Astrocyte (in vitro differentiated cells and primary cell): Measurements from ENCODE around the gene DCAF15. TPM values are rescaled to one million over a fixed set of nuclear protein-coding genes. Genes with fewer than 3 reads are reported as not detected.

Source experiments
- DNase-seq: peaks from one replicate; pipeline ENCODE4 v3.0.0-alpha.2; 2010; ENCODE audit warnings: low read depth
- FAIRE-seq: peaks from 2 replicates; lab custom pipeline; 2011; peaks lifted over from hg19 to GRCh38; lab: Jason Lieb, UNC
- H2AFZ ChIP-seq: 2 replicates; pipeline ENCODE4 v1.6.0; 2012; ENCODE audit warnings: low read depth, low read length, inconsistent platforms
- H3K27ac ChIP-seq: 2 replicates; pipeline ENCODE4 v1.5.1; 2011; ENCODE audit warnings: low read depth, low read length, inconsistent platforms
- H3K27me3 ChIP-seq: 2 replicates; pipeline ENCODE4 v1.6.0; 2011; ENCODE audit warnings: low read length, inconsistent platforms; ENCODE audit not compliant: insufficient read depth
- H3K36me3 ChIP-seq: 2 replicates; pipeline ENCODE4 v1.5.1; 2011; ENCODE audit warnings: low read length, inconsistent platforms; ENCODE audit not compliant: insufficient read depth
- H3K4me1 ChIP-seq: 2 replicates; pipeline ENCODE4 v1.5.1; 2011; ENCODE audit warnings: low read length, inconsistent platforms; ENCODE audit not compliant: insufficient read depth
- H3K4me2 ChIP-seq: 2 replicates; pipeline ENCODE4 v1.6.0; 2012; ENCODE audit warnings: low read length, inconsistent platforms
- H3K4me3 ChIP-seq: 2 replicates; pipeline ENCODE4 v1.5.1; 2011; ENCODE audit warnings: low read depth, mild to moderate bottlenecking, low read length, inconsistent platforms; ENCODE audit not compliant: insufficient read depth
- H3K79me2 ChIP-seq: 2 replicates; pipeline ENCODE4 v1.6.0; 2012; ENCODE audit warnings: mild to moderate bottlenecking, low read length, inconsistent platforms; ENCODE audit not compliant: insufficient read depth
- H3K9ac ChIP-seq: 2 replicates; pipeline ENCODE4 v1.6.0; 2012; ENCODE audit warnings: mild to moderate bottlenecking, low read length, inconsistent platforms
- H3K9me3 ChIP-seq: 2 replicates; pipeline ENCODE4 v1.5.1; 2012; ENCODE audit warnings: low read depth, mild to moderate bottlenecking, low read length, inconsistent platforms; ENCODE audit not compliant: insufficient read depth
- H4K20me1 ChIP-seq: 2 replicates; pipeline ENCODE4 v1.6.0; 2012; ENCODE audit warnings: low read length, inconsistent platforms; ENCODE audit not compliant: insufficient read depth
- H3K27ac Mint-ChIP-seq: one replicate; pipeline ENCODE4 v1.8.0; 2021; ENCODE audit warnings: mild to moderate bottlenecking, mixed read lengths; ENCODE audit not compliant: unreplicated experiment
- H3K27me3 Mint-ChIP-seq: one replicate; pipeline ENCODE4 v1.8.0; 2021; ENCODE audit warnings: low read depth, mixed read lengths; ENCODE audit not compliant: unreplicated experiment
- H3K36me3 Mint-ChIP-seq: one replicate; pipeline ENCODE4 v1.8.0; 2021; ENCODE audit warnings: low read depth, mixed read lengths; ENCODE audit not compliant: unreplicated experiment
- H3K4me1 Mint-ChIP-seq: one replicate; pipeline ENCODE4 v1.8.0; 2021; ENCODE audit warnings: low read depth, mixed read lengths; ENCODE audit not compliant: unreplicated experiment
- H3K4me3 Mint-ChIP-seq: one replicate; pipeline ENCODE4 v1.8.0; 2021; ENCODE audit warnings: mild to moderate bottlenecking, moderate library complexity, mixed read lengths; ENCODE audit not compliant: unreplicated experiment
- H3K9me3 Mint-ChIP-seq: one replicate; pipeline ENCODE4 v1.8.0; 2021; ENCODE audit warnings: mild to moderate bottlenecking, mixed read lengths; ENCODE audit not compliant: unreplicated experiment
- CTCF ChIP-seq: IDR thresholded peaks from 2 replicates; pipeline ENCODE4 v1.5.1; 2011; ENCODE audit warnings: low read depth, mild to moderate bottlenecking, inconsistent platforms, low read length, moderate library complexity; ENCODE audit not compliant: insufficient read depth
- EZH2 ChIP-seq: IDR thresholded peaks from 2 replicates; pipeline ENCODE4 v1.6.1; 2012; ENCODE audit warnings: mild to moderate bottlenecking, low read length, inconsistent platforms; ENCODE audit not compliant: insufficient read depth
- total RNA-seq: library from RNA; stranded (reverse); gene quantifications from 2 replicates; pipeline ENCODE4 v1.2.1, GENCODE V29; 2021

DCAF15 gene
- total RNA-seq, 1 donor from 2014 or later: 32.2 TPM

GRCh38 chr19:14005349-14006084 lies 53.2 kb downstream of the DCAF15 start:
- TF ChIP-seq CTCF (no peak), EZH2 (no peak)
- Histone ChIP-seq H3K27ac (peak overlapping the region; percentile 98), H3K9ac (peak overlapping the region; percentile 92), H3K4me1 (peaks cover 4% of the 10 kb centered on the region), H3K79me2 (peaks cover 11% of the 10 kb centered on the region), H3K4me2 (peak overlapping the region; percentile 89), H3K9me3 (no peaks in the 10 kb centered on the region), H2AFZ (no peak overlapping the region), H4K20me1 (peaks cover 12% of the 10 kb centered on the region), H3K27me3 (no peaks in the 10 kb centered on the region), H3K36me3 (no peaks in the 10 kb centered on the region), H3K4me3 (peak overlapping the region; percentile 48)
- DNase-seq (peak; percentile 60), FAIRE-seq (no peak)
- H3K36me3 Mint-ChIP-seq: no peaks in the 10 kb centered on the region
- H3K4me3 Mint-ChIP-seq: peak overlapping the region; percentile 81
- peaks cover 14% of the 10 kb centered on the region for H3K4me1 Mint-ChIP-seq
- no peaks in the 10 kb centered on the region for H3K27me3 Mint-ChIP-seq
- no peaks in the 10 kb centered on the region for H3K9me3 Mint-ChIP-seq
- peak overlapping the region; percentile 83 for H3K27ac Mint-ChIP-seq

- peaks cover 14% of the 10 kb centered on the region for H3K4me1 Mint-ChIP-seq
- FAIRE-seq: peak; percentile 13
- Histone ChIP-seq H3K27me3 (no peaks in the 10 kb centered on the region), H2AFZ (peak within 1 kb of the TSS; percentile 83), H3K9ac (peak within 1 kb of the TSS; percentile 92), H3K4me1 (peaks cover 4% of the 10 kb centered on the region), H3K9me3 (no peaks in the 10 kb centered on the region), H4K20me1 (peaks cover 11% of the 10 kb centered on the region), H3K4me2 (peak within 1 kb of the TSS; percentile 89), H3K79me2 (peaks cover 9% of the 10 kb centered on the region), H3K27ac (peak within 1 kb of the TSS; percentile 98), H3K36me3 (no peaks in the 10 kb centered on the region), H3K4me3 (peak within 1 kb of the TSS; percentile 78)
- no peaks in the 10 kb centered on the region for H3K36me3 Mint-ChIP-seq
- peak within 1 kb of the TSS; percentile 90 for H3K4me3 Mint-ChIP-seq
- TF ChIP-seq EZH2 (no peak), CTCF (no peak)
- peak; percentile 100 for DNase-seq
- no peaks in the 10 kb centered on the region for H3K27me3 Mint-ChIP-seq
- peak within 1 kb of the TSS; percentile 98 for H3K27ac Mint-ChIP-seq
- no peaks in the 10 kb centered on the region for H3K9me3 Mint-ChIP-seq
Observed at GRCh38 chr19:14006085-14006765, 53.9 kb downstream of the DCAF15 start, which contains the start of gene RFX1. RFX1 (minus strand) TSS chr19:14006320; CDS start chr19:13993843, 12,477 bp downstream.
